Adipocyte (in vitro differentiated cells): ENCODE measurements around the gene PCNX2.
"Not testable (repeated sequence)": the region's sequence is repeated elsewhere in the genome, so short reads cannot be mapped to it uniquely, and the experiment has no call there.

Experiments
- DNase-seq: peaks from one replicate; pipeline ENCODE4 v3.0.0-alpha.2; 2015; ENCODE audit warnings: low read depth
- H3K27me3 ChIP-seq: replicated peaks from 2 replicates; pipeline ENCODE4 v1.7.0; 2013; ENCODE audit warnings: mild to moderate bottlenecking, low read length, moderate library complexity; ENCODE audit not compliant: control insufficient read depth, insufficient read depth
- H3K36me3 ChIP-seq: 2 replicates; pipeline ENCODE4 v1.7.0; 2013; ENCODE audit warnings: low read length, mild to moderate bottlenecking, moderate library complexity; ENCODE audit not compliant: control insufficient read depth, insufficient read depth, severe bottlenecking
- H3K4me1 ChIP-seq: 2 replicates; pipeline ENCODE4 v1.7.0; 2013; ENCODE audit warnings: mild to moderate bottlenecking, low read length, moderate library complexity; ENCODE audit not compliant: control insufficient read depth, insufficient read depth
- H3K4me3 ChIP-seq: 2 replicates; pipeline ENCODE4 v1.7.0; 2013; ENCODE audit warnings: mild to moderate bottlenecking, low read length, moderate library complexity
- H3K9ac ChIP-seq: 2 replicates; pipeline ENCODE4 v1.7.0; 2013; ENCODE audit warnings: mild to moderate bottlenecking, low read length, moderate library complexity
- H3K9me3 ChIP-seq: 2 replicates; pipeline ENCODE4 v1.7.0; 2013; ENCODE audit warnings: mild to moderate bottlenecking, low read length, moderate library complexity; ENCODE audit not compliant: control insufficient read depth

Gene PCNX2

GRCh38 chr1:233114159-233114558 lies 181.4 kb downstream of the PCNX2 start:
- H3K4me3 ChIP-seq, result peak overlapping the region; percentile 65
- DNase-seq, result no peak
- H3K36me3 ChIP-seq, result no peaks in the 10 kb centered on the region
- H3K4me1 ChIP-seq, result peaks cover 26% of the 10 kb centered on the region
- no peaks in the 10 kb centered on the region for H3K27me3 ChIP-seq
- H3K9me3 ChIP-seq, result peaks cover 6% of the 10 kb centered on the region
- H3K9ac ChIP-seq, result no peak overlapping the region

- H3K27me3 ChIP-seq, result no peaks in the 10 kb centered on the region
- no peaks in the 10 kb centered on the region for H3K36me3 ChIP-seq
- peak; percentile 96 for DNase-seq
- peak overlapping the region; percentile 65 for H3K4me3 ChIP-seq
- peaks cover 35% of the 10 kb centered on the region for H3K4me1 ChIP-seq
- H3K9me3 ChIP-seq, result peaks cover 4% of the 10 kb centered on the region
- H3K9ac ChIP-seq, result peak overlapping the region; percentile 67
Measured at GRCh38 chr1:233113009-233113879, 182.3 kb downstream of the PCNX2 start.

GRCh38 chr1:233112186-233113008 lies 183.1 kb downstream of the PCNX2 start:
- DNase-seq, result peak; percentile 24
- H3K36me3 ChIP-seq, result no peaks in the 10 kb centered on the region

GRCh38 chr1:233111731-233112130 lies 183.8 kb downstream of the PCNX2 start:
- Histone ChIP-seq H3K27me3 (no peaks in the 10 kb centered on the region), H3K36me3 (no peaks in the 10 kb centered on the region), H3K9me3 (no peaks in the 10 kb centered on the region), H3K4me3 (no peak overlapping the region), H3K9ac (no peak overlapping the region), H3K4me1 (peaks cover 50% of the 10 kb centered on the region)
- no peak for DNase-seq

More at GRCh38 chr1:233112186-233113008, 183.1 kb downstream of the PCNX2 start:
- Histone ChIP-seq H3K4me1 (peaks cover 43% of the 10 kb centered on the region), H3K27me3 (no peaks in the 10 kb centered on the region), H3K9ac (no peak overlapping the region), H3K9me3 (no peaks in the 10 kb centered on the region), H3K4me3 (peak overlapping the region; percentile 1)

GRCh38 chr1:233109096-233109495 lies 186.4 kb downstream of the PCNX2 start:
- H3K27me3 ChIP-seq, result no peaks in the 10 kb centered on the region
- H3K4me3 ChIP-seq, result no peak overlapping the region
- DNase-seq, result no peak
- H3K9me3 ChIP-seq, result no peaks in the 10 kb centered on the region
- peaks cover 61% of the 10 kb centered on the region for H3K4me1 ChIP-seq
- H3K9ac ChIP-seq, result no peak overlapping the region
- no peaks in the 10 kb centered on the region for H3K36me3 ChIP-seq

GRCh38 chr1:233107716-233108130 lies 187.8 kb downstream of the PCNX2 start:
- not testable (repeated sequence) for H3K9me3 ChIP-seq, H3K36me3 ChIP-seq, H3K9ac ChIP-seq, H3K4me3 ChIP-seq, H3K27me3 ChIP-seq
- peak; percentile 23 for DNase-seq
- peaks cover 51% of the 10 kb centered on the region for H3K4me1 ChIP-seq

GRCh38 chr1:233107130-233107660 lies 188.3 kb downstream of the PCNX2 start:
- H3K27me3 ChIP-seq, result no peaks in the 10 kb centered on the region
- H3K9me3 ChIP-seq, result no peaks in the 10 kb centered on the region
- peak overlapping the region; percentile 12 for H3K4me3 ChIP-seq
- peak; percentile 65 for DNase-seq
- no peak overlapping the region for H3K9ac ChIP-seq
- peaks cover 45% of the 10 kb centered on the region for H3K4me1 ChIP-seq
- no peaks in the 10 kb centered on the region for H3K36me3 ChIP-seq

- Histone ChIP-seq H3K9me3 (no peaks in the 10 kb centered on the region), H3K27me3 (no peaks in the 10 kb centered on the region), H3K4me3 (no peak overlapping the region), H3K9ac (no peak overlapping the region), H3K36me3 (no peaks in the 10 kb centered on the region), H3K4me1 (peaks cover 43% of the 10 kb centered on the region)
- DNase-seq, result peak; percentile 87
Measured at GRCh38 chr1:233105225-233105624, 190.3 kb downstream of the PCNX2 start.

- Histone ChIP-seq H3K36me3 (no peaks in the 10 kb centered on the region), H3K27me3 (no peaks in the 10 kb centered on the region), H3K4me3 (no peak overlapping the region), H3K9ac (no peak overlapping the region), H3K9me3 (no peaks in the 10 kb centered on the region), H3K4me1 (peaks cover 25% of the 10 kb centered on the region)
- no peak for DNase-seq
Measured at GRCh38 chr1:233102341-233102740, 193.2 kb downstream of the PCNX2 start.

- H3K4me3 ChIP-seq, result no peak overlapping the region
- no peaks in the 10 kb centered on the region for H3K4me1 ChIP-seq
- DNase-seq, result no peak
- H3K9ac ChIP-seq, result no peak overlapping the region
- H3K27me3 ChIP-seq, result no peaks in the 10 kb centered on the region
- no peaks in the 10 kb centered on the region for H3K9me3 ChIP-seq
- H3K36me3 ChIP-seq, result peaks cover 6% of the 10 kb centered on the region
Measured at GRCh38 chr1:233097959-233098580, 197.5 kb downstream of the PCNX2 start.

- Histone ChIP-seq H3K4me3 (no peak overlapping the region), H3K27me3 (no peaks in the 10 kb centered on the region), H3K36me3 (peaks cover 6% of the 10 kb centered on the region), H3K9ac (no peak overlapping the region), H3K4me1 (no peaks in the 10 kb centered on the region), H3K9me3 (no peaks in the 10 kb centered on the region)
- DNase-seq, result no peak
Measured at GRCh38 chr1:233097546-233097945, 198.0 kb downstream of the PCNX2 start.
